Hematopoietic multipotent progenitor cell treated with erythropoietin and hydrocortisone succinate and interleukin-3 and kit ligand, for 8 days (in vitro differentiated cells): ENCODE measurements around the gene TDRD7.

Experiments used
- DNase-seq: peaks from one replicate; pipeline ENCODE4 v3.0.0-alpha.2; 2015

Gene TDRD7

DNA sequence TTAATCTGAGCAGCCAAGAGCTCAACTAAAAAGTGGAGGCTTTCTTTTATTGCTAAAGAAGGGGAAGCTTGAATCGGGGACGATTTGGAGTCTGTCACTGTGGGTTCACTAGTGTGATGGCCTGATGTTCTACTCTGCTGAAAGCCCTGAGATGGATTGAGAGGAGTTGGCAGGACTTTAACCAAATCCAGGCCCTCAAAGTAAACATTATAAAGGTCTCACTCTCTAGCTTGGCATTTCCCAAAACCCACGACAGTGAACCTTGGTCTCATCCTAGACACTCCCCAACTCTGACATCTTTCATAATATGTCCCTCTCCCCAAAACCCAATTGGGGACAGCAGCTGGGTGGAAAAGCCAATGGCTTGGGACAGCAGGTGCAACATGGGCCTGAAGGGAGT is 122.3 kb downstream of the TDRD7 start:
- DNase-seq: no peak

- DNase-seq: no peak
Measured at GRCh38 chr9:97534961-97535594, 123.2 kb downstream of the TDRD7 start.

- DNase-seq: no peak
Measured at GRCh38 chr9:97535771-97536170, 123.9 kb downstream of the TDRD7 start.

DNA sequence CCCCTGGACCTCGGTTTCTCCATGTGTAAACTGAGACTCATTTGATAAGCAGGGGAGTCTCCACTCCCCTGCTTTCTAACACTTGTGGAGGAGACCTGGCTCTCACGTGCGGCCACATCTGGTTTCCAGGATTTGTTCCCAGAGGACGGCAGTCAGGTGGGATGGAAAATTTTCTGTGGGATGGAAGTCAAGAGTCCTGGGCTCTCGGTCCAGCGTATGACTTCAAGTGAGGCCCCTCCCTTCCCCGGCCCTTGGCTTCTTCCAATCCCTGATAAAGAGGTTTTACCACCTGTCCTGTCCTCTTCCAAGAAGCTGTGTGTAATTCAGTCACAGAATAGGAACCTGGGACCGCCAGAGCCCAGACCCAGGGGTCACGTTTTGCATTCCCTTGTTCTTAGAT is 124.6 kb downstream of the TDRD7 start:
- DNase-seq: no peak

GRCh38 chr9:97543561-97543960 is 131.7 kb downstream of the TDRD7 start:
- DNase-seq: no peak

- DNase-seq: no peak
Measured at GRCh38 chr9:97545486-97545885, 133.6 kb downstream of the TDRD7 start.
